Activated CD4-positive, alpha-beta T cell treated with anti-CD3 and anti-CD28 coated beads, Interleukin-2, amount 50 U/mL, for 16 hours (primary cell): ENCODE data around the gene EXTL2.
A peak's percentile ranks its signal among the peaks of the same experiment; 100 is the strongest.
"Not testable (repeated sequence)": the region's sequence is repeated elsewhere in the genome, so short reads cannot be mapped to it uniquely, and the experiment has no call there.

Source experiments
- DNase-seq: peaks from one replicate; pipeline ENCODE4 v3.0.0-alpha.2; 2020

Gene EXTL2

GRCh38 chr1:100896481-100896982 lies 1.9 kb upstream of the EXTL2 start:
- peak; percentile 79 for DNase-seq

GRCh38 chr1:100895540-100896480 lies 1.2 kb upstream of the EXTL2 start, which contains the start of gene SLC30A7:
SLC30A7 (plus strand) TSS chr1:100896090; CDS start chr1:100896263, 173 bp downstream.
- peak; percentile 96 for DNase-seq

GRCh38 chr1:100893718-100894117 lies 924 bp downstream of the EXTL2 start:
- DNase-seq, result no peak

- DNase-seq, result no peak
Measured at GRCh38 chr1:100892554-100892953, 2.1 kb downstream of the EXTL2 start.

- no peak for DNase-seq
Measured at GRCh38 chr1:100891380-100891779, 3.3 kb downstream of the EXTL2 start.

- DNase-seq, result not testable (repeated sequence)
Measured at GRCh38 chr1:100889869-100890482, 4.7 kb downstream of the EXTL2 start.

- not testable (repeated sequence) for DNase-seq
Measured at GRCh38 chr1:100889007-100889406, 5.6 kb downstream of the EXTL2 start.

GRCh38 chr1:100883963-100884362 lies 10.7 kb downstream of the EXTL2 start:
- no peak for DNase-seq

- DNase-seq, result no peak
Measured at GRCh38 chr1:100882698-100883097, 11.9 kb downstream of the EXTL2 start.

GRCh38 chr1:100881687-100882086 lies 13.0 kb downstream of the EXTL2 start:
- no peak for DNase-seq

- no peak for DNase-seq
Measured at GRCh38 chr1:100879422-100879821, 15.2 kb downstream of the EXTL2 start.

GRCh38 chr1:100876291-100876690 lies 18.4 kb downstream of the EXTL2 start:
- DNase-seq, result no peak

- no peak for DNase-seq
Measured at GRCh38 chr1:100875228-100875627, 19.4 kb downstream of the EXTL2 start.

- no peak for DNase-seq
Measured at GRCh38 chr1:100874433-100874832, 20.2 kb downstream of the EXTL2 start.

- no peak for DNase-seq
Measured at GRCh38 chr1:100869996-100870395, 24.6 kb downstream of the EXTL2 start.

GRCh38 chr1:100868364-100868995 lies 26.2 kb downstream of the EXTL2 start:
- peak; percentile 35 for DNase-seq

GRCh38 chr1:100866901-100867206 lies 27.8 kb downstream of the EXTL2 start:
- DNase-seq, result no peak

GRCh38 chr1:100866041-100866900 lies 28.4 kb downstream of the EXTL2 start:
- DNase-seq, result peak; percentile 14

- DNase-seq, result no peak
Measured at GRCh38 chr1:100862591-100862990, 32.1 kb downstream of the EXTL2 start.

GRCh38 chr1:100861379-100861778 lies 33.3 kb downstream of the EXTL2 start:
- DNase-seq, result no peak

GRCh38 chr1:100860397-100860991 lies 34.1 kb downstream of the EXTL2 start:
- DNase-seq, result no peak

GRCh38 chr1:100855116-100855515 lies 39.5 kb downstream of the EXTL2 start:
- DNase-seq, result not testable (repeated sequence)
